K562 (cell line): Measurements from ENCODE around the gene SLC34A1. TPM values are rescaled to one million over a fixed set of nuclear protein-coding genes. Genes with fewer than 3 reads are reported as not detected.

Source experiments
- ATF2 ChIP-seq: sonication (generic); formaldehyde crosslinking; IDR thresholded peaks from 2 replicates; pipeline ENCODE4 v1.8.1; 2022; ENCODE audit warnings: missing genetic modification reagents
- BRD9 ChIP-seq: fragments of 450-650 bp; IDR thresholded peaks from 2 replicates; pipeline ENCODE4 v1.6.1; 2018; ENCODE audit warnings: low read depth; ENCODE audit not compliant: partially characterized antibody
- CCAR2 ChIP-seq: fragments of 200-400 bp; formaldehyde crosslinking; IDR thresholded peaks from 2 replicates; pipeline ENCODE4 v1.6.1; 2017; ENCODE audit warnings: mild to moderate bottlenecking, low read depth, low read length
- CHD1 ChIP-seq: fragments of 200-600 bp; sonication (generic); IDR thresholded peaks from one replicate; pipeline ENCODE4 v1.6.1; 2012; ENCODE audit warnings: mild to moderate bottlenecking, moderate library complexity, low read length, inconsistent platforms
- ETV5 ChIP-seq: sonication (generic); formaldehyde crosslinking; IDR thresholded peaks from 2 replicates; pipeline ENCODE4 v1.4.0; 2020; ENCODE audit warnings: low read depth, mild to moderate bottlenecking, missing genetic modification reagents
- HDAC8 ChIP-seq: fragments of 450-650 bp; IDR thresholded peaks from 2 replicates; pipeline ENCODE4 v1.6.1; 2016; ENCODE audit warnings: mild to moderate bottlenecking, missing genetic modification characterization, moderate library complexity, missing compliant biosample characterization
- HLTF ChIP-seq: fragments of 450-650 bp; IDR thresholded peaks from 2 replicates; pipeline ENCODE4 v1.6.1; 2016
- IRF9 ChIP-seq: fragments of 450-650 bp; IDR thresholded peaks from 2 replicates; pipeline ENCODE4 v1.6.1; 2016; ENCODE audit warnings: missing biosample characterization, missing genetic modification characterization
- KAT7 ChIP-seq: sonication (generic); formaldehyde crosslinking; IDR thresholded peaks from 2 replicates; pipeline ENCODE4 v1.8.0; 2022; ENCODE audit warnings: missing genetic modification reagents, mild to moderate bottlenecking, borderline replicate concordance
- LEF1 ChIP-seq: fragments of 450-650 bp; IDR thresholded peaks from 2 replicates; pipeline ENCODE4 v1.6.1; 2016; ENCODE audit warnings: mild to moderate bottlenecking
- MBD1 ChIP-seq: fragments of 250-450 bp; sonication (Bioruptor Pico); IDR thresholded peaks from 2 replicates; pipeline ENCODE4 v1.8.0; 2022; ENCODE audit warnings: inconsistent platforms
- MNT ChIP-seq, 2 experiments: fragments of 450-650 bp; conservative IDR thresholded peaks; 2 replicates each; pipeline ENCODE4 v1.6.1; 2017; ENCODE audit warnings: mild to moderate bottlenecking in 2 of 2, moderate library complexity in 2 of 2
- NR2F6 ChIP-seq: fragments of 450-650 bp; formaldehyde crosslinking; IDR thresholded peaks from 2 replicates; pipeline ENCODE4 v1.4.0; 2020; ENCODE audit warnings: mild to moderate bottlenecking
- PRMT5 ChIP-seq: sonication (generic); formaldehyde crosslinking; IDR thresholded peaks from 2 replicates; pipeline ENCODE4 v1.5.0; 2020; ENCODE audit warnings: missing genetic modification reagents
- SIN3B ChIP-seq: fragments of 450-650 bp; IDR thresholded peaks from 2 replicates; pipeline ENCODE4 v1.6.1; 2017; ENCODE audit warnings: low read depth, mild to moderate bottlenecking, moderate library complexity
- SIX5 ChIP-seq, 2 experiments: IDR thresholded peaks; 2 replicates each; pipeline ENCODE4 v1.6.1; 2011; ENCODE audit warnings: low read length in 2 of 2, borderline replicate concordance in 1 of 2, low read depth in 1 of 2, mild to moderate bottlenecking in 1 of 2, moderate library complexity in 1 of 2; ENCODE audit not compliant: insufficient read depth in 1 of 2
- STAG1 ChIP-seq: sonication (generic); formaldehyde crosslinking; IDR thresholded peaks from 2 replicates; pipeline ENCODE4 v1.5.0; 2020; ENCODE audit warnings: missing genetic modification reagents, borderline replicate concordance
- STAT5A ChIP-seq: IDR thresholded peaks from 2 replicates; pipeline ENCODE4 v1.6.1; 2012; ENCODE audit warnings: low read length, inconsistent platforms, borderline replicate concordance
- ZBTB2 ChIP-seq: fragments of 450-650 bp; IDR thresholded peaks from 2 replicates; pipeline ENCODE4 v1.6.1; 2016; ENCODE audit warnings: antibody characterized with exemption
- ZNF175 ChIP-seq: fragments of 200-800 bp; sonication (Bioruptor generic); IDR thresholded peaks from 2 replicates; pipeline ENCODE4 v1.6.1; 2016; ENCODE audit warnings: low read depth, mild to moderate bottlenecking, missing genetic modification characterization, missing compliant biosample characterization
- ZNF511 ChIP-seq: sonication (generic); formaldehyde crosslinking; IDR thresholded peaks from 2 replicates; pipeline ENCODE4 v1.8.0; 2022; ENCODE audit warnings: mild to moderate bottlenecking, missing genetic modification reagents
- polyA plus RNA-seq, 8 experiments: library from polyadenylated mRNA; depleted of rRNA in 4 of 8; stranded (reverse) in 5 of 8; unstranded in 3 of 8; fragments of >200 nt; fragmentation: Nextera tagmentation in 2 of 8; fragmentation: Illumina TruSeq in 1 of 8; extraction: Ambion mirVana in 2 of 8; extraction: Trizol in 1 of 8; gene quantifications; 2 replicates each; pipeline versions ENCODE4 v1.2.1 to v1.2.3, GENCODE V29; 2011 to 2014; ENCODE audit warnings: inconsistent platforms in 1 of 8, missing spikeins in 1 of 8
- total RNA-seq, 7 experiments: library from RNA; depleted of rRNA in 6 of 7; stranded (reverse); fragments of >200 nt in 6 of 7; fragmentation: Illumina TruSeq in 2 of 7; extraction: Trizol in 2 of 7; gene quantifications; 2 replicates each; pipeline versions ENCODE4 v1.2.1 to v1.2.3, GENCODE V29; 2011 to 2021; ENCODE audit warnings: low replicate concordance in 1 of 7

The SLC34A1 gene
- total and polyA plus RNA-seq, 9 of the 15 experiments (the other 6 are each of a cell fraction or from before 2014, with no cell fraction given): not detected

GRCh38 chr5:177427211-177427822 is 43.1 kb downstream of the SLC34A1 start (continued):
- TF ChIP-seq ATF2 (no peak), NR2F6 (CRISPR knock-in tag) (no peak), STAG1 (CRISPR knock-in tag) (no peak), ZBTB2 (peak; percentile 11; the same call in 1 of the 2 replicates), SIN3B (no peak), MBD1 (no peak), HDAC8 (tag) (no peak), CCAR2 (no peak), KAT7 (peak; percentile 77; the same call in 1 of the 2 replicates), IRF9 (tag) (no peak), SIX5 (IDR thresholded peaks at IDR 0.05; ENCODE audit: borderline replicate concordance in 1 of 2, insufficient read depth in 1 of 2, low read depth in 1 of 2, low read length in 2 of 2) (no peak), HLTF (no peak), PRMT5 (CRISPR knock-in tag) (no peak), CHD1 (peak; percentile 4), STAT5A (no peak), ZNF511 (CRISPR knock-in tag) (peak; percentile 66), ETV5 (CRISPR knock-in tag) (0 out of 2 replicates have a peak, but pooled peaks have one; percentile 8), ZNF175 (CRISPR knock-in tag) (no peak), BRD9 (peak; percentile 15), LEF1 (no peak), MNT (conservative IDR thresholded peaks at IDR 0.05) (peak; percentile 77 to 80)
